PFSK-1 (cell line): Measurements from ENCODE around the gene KIAA1958.

Source experiments
- FOXP2 ChIP-seq: optimal IDR thresholded peaks from 2 replicates; pipeline ENCODE3; 2011; ENCODE audit warnings: borderline replicate concordance, control low read depth, inconsistent platforms; ENCODE audit not compliant: insufficient read depth; ENCODE audit errors: extremely low read length, extremely low read depth
- POLR2AphosphoS5 ChIP-seq: IDR thresholded peaks from 2 replicates; pipeline ENCODE4 v1.6.1; 2012; ENCODE audit warnings: low read depth, mild to moderate bottlenecking, control low read depth, low read length, moderate library complexity
- SIN3A ChIP-seq: IDR thresholded peaks from 2 replicates; pipeline ENCODE4 v1.6.1; 2012; ENCODE audit warnings: mild to moderate bottlenecking, low read length, moderate library complexity, borderline replicate concordance; ENCODE audit not compliant: insufficient read depth
- TAF1 ChIP-seq: IDR thresholded peaks from 2 replicates; pipeline ENCODE4 v1.6.1; 2012; ENCODE audit warnings: low read length, control low read depth, borderline replicate concordance; ENCODE audit not compliant: insufficient read depth
- TF ChIP-seq, protein P1 (sequence below), 2 experiments: IDR thresholded peaks; 2 replicates each; pipeline versions ENCODE4 v1.6.1 to v1.8.0; 2011 to 2012; ENCODE audit warnings: low read depth in 2 of 2, low read length in 2 of 2, control low read depth in 1 of 2, inconsistent platforms in 1 of 2, mild to moderate bottlenecking in 1 of 2, moderate library complexity in 1 of 2; ENCODE audit not compliant: insufficient read depth in 1 of 2

KIAA1958 gene

DNA sequence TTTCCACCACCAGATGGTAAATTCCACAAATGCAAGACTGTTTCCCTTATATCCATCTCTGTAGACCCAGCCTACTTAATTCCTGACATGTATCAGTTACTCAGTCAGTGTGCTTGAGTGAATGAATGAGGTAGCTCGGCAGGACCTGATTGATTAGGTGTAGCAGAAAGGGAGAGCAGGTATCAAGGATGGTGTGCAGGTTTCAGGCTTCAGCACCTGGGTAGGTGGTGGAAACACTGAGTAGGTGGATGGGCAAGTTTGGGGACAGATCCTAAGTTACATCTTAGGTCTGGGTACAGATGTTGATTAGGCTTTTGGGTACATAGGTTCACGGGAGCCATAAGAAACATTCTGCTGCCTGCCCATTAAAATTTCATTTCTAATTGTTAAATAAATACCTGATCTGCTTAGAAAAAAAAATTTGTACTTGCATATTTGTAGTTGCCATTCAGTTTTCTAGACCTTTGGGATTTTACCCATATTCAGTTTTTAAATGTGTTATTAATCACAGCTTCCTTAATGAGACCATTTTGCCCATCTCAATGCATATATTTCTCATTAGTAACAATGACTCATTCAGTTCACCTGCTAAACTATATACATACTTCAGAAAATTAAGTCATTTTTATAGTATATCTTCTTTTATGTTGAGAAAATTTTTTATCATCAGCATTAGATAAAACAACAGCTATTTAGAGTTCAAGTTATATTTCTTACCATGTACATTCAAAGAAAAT lies 119.5 kb downstream of the KIAA1958 start:
- TF ChIP-seq TAF1 = no peak
- TF ChIP-seq SIN3A = no peak
- TF ChIP-seq FOXP2 = no peak
- TF ChIP-seq POLR2AphosphoS5 = no peak
- TF ChIP-seq, protein P1, sequence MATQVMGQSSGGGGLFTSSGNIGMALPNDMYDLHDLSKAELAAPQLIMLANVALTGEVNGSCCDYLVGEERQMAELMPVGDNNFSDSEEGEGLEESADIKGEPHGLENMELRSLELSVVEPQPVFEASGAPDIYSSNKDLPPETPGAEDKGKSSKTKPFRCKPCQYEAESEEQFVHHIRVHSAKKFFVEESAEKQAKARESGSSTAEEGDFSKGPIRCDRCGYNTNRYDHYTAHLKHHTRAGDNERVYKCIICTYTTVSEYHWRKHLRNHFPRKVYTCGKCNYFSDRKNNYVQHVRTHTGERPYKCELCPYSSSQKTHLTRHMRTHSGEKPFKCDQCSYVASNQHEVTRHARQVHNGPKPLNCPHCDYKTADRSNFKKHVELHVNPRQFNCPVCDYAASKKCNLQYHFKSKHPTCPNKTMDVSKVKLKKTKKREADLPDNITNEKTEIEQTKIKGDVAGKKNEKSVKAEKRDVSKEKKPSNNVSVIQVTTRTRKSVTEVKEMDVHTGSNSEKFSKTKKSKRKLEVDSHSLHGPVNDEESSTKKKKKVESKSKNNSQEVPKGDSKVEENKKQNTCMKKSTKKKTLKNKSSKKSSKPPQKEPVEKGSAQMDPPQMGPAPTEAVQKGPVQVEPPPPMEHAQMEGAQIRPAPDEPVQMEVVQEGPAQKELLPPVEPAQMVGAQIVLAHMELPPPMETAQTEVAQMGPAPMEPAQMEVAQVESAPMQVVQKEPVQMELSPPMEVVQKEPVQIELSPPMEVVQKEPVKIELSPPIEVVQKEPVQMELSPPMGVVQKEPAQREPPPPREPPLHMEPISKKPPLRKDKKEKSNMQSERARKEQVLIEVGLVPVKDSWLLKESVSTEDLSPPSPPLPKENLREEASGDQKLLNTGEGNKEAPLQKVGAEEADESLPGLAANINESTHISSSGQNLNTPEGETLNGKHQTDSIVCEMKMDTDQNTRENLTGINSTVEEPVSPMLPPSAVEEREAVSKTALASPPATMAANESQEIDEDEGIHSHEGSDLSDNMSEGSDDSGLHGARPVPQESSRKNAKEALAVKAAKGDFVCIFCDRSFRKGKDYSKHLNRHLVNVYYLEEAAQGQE (IDR thresholded peaks at IDR 0.05; ENCODE audit: insufficient read depth in 1 of 2, low read depth in 2 of 2, low read length in 2 of 2) = no peak

DNA sequence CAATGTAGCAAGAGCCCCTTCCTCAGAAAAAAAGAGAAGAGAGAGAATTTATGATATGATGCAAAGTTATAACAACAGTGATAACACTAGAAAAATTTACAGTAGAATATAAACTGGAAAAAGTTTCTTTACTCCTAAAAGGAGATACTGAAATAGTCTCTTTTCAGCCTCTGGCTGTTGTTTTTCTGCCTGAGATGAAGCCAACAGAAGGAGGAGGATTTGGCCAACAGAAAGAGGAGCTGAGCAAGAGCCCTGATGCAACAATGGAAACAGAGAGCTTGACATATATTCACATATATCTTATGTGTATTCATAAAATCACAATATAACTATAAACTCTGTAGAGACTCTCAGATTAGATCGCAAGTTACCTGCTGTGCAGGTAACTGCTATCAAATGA lies 122.2 kb downstream of the KIAA1958 start:
- no peak for TF ChIP-seq POLR2AphosphoS5
- no peak for TF ChIP-seq FOXP2
- no peak for TF ChIP-seq SIN3A
- no peak for TF ChIP-seq TAF1
- TF ChIP-seq, protein P1 (IDR thresholded peaks at IDR 0.05; ENCODE audit: insufficient read depth in 1 of 2, low read depth in 2 of 2, low read length in 2 of 2) = no peak

DNA sequence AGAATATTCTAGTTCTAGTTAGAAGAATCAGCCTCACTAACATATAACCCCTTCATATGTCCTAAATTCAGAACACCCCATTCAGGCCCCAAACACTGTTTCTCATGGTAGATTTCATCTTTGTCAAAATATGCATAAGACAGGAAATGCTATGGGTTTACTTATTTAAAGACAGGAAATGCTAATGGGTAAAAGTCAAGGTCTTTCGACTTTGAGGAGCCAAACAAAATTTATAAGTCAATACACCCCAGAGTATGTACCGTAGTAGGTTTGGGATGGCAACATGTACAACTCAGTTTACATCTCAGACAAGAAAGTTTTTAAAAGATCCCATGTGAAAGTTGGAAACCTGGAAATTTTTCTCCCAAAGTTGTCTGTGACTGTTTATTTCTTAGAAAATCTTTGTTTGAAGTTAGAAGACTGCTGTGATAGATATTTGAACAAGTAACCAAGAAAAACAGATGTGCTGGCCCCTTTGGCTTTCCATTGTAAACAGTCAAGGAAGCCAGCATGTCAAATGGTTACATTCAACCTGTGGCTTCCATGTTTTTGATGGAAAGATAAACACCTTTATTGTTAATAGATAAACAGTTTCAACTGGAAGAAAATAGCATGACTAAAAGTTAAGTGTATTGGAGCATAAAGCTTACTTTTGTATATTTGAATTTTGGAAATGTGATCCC lies 129.1 kb downstream of the KIAA1958 start:
- TF ChIP-seq SIN3A (no peak), TAF1 (no peak), POLR2AphosphoS5 (no peak), FOXP2 (no peak)
- TF ChIP-seq, protein P1 (IDR thresholded peaks at IDR 0.05; ENCODE audit: insufficient read depth in 1 of 2, low read depth in 2 of 2, low read length in 2 of 2) = no peak

DNA sequence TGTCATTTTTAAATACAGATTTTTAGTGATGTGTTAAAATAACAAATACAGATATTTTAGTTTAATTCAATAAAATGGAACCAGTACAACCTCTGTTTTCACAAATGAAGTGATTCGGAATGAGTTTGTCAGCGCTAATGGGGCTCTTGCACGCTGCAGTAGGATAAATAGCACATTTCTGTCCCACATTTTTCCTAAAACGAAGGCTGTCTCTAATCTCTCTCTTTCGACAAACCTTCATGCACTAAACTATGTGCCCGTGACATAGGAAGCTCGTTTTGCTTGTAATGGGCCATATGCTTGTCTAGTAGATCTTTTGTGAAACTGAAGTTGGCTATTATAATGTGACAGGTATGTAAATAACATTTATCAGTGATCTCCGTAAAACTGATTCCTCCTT lies 130.7 kb downstream of the KIAA1958 start:
- TF ChIP-seq TAF1 = no peak
- TF ChIP-seq SIN3A = no peak
- TF ChIP-seq, protein P1 (IDR thresholded peaks at IDR 0.05; ENCODE audit: insufficient read depth in 1 of 2, low read depth in 2 of 2, low read length in 2 of 2) = no peak
- no peak for TF ChIP-seq POLR2AphosphoS5
- TF ChIP-seq FOXP2 = no peak
